Hepatocyte (in vitro differentiated cells): ENCODE measurements around the gene LAMA3.

Source experiments
- CTCF ChIP-seq: fragments of 200-600 bp; sonication (generic); IDR thresholded peaks from 2 replicates; pipeline ENCODE4 v1.5.1; 2016; ENCODE audit warnings: antibody characterized with exemption, mild to moderate bottlenecking; ENCODE audit not compliant: poor library complexity
- EZH2 ChIP-seq: fragments of 200-600 bp; sonication (generic); IDR thresholded peaks from 2 replicates; pipeline ENCODE4 v1.6.1; 2016; ENCODE audit warnings: antibody characterized with exemption, mild to moderate bottlenecking, borderline replicate concordance
- EZH2phosphoT487 ChIP-seq: fragments of 200-600 bp; sonication (generic); IDR thresholded peaks from one replicate; pipeline ENCODE4 v1.6.1; 2018; ENCODE audit warnings: antibody characterized with exemption, mild to moderate bottlenecking, low read depth, moderate library complexity; ENCODE audit not compliant: unreplicated experiment, severe bottlenecking

GRCh38 chr18:23824669-23825068, 135.4 kb downstream of the LAMA3 start:
- TF ChIP-seq CTCF, result no peak
- TF ChIP-seq EZH2, result no peak
- no peak for TF ChIP-seq EZH2phosphoT487
